ENCODE measurements around the gene COL18A1.

Gene COL18A1

DNA sequence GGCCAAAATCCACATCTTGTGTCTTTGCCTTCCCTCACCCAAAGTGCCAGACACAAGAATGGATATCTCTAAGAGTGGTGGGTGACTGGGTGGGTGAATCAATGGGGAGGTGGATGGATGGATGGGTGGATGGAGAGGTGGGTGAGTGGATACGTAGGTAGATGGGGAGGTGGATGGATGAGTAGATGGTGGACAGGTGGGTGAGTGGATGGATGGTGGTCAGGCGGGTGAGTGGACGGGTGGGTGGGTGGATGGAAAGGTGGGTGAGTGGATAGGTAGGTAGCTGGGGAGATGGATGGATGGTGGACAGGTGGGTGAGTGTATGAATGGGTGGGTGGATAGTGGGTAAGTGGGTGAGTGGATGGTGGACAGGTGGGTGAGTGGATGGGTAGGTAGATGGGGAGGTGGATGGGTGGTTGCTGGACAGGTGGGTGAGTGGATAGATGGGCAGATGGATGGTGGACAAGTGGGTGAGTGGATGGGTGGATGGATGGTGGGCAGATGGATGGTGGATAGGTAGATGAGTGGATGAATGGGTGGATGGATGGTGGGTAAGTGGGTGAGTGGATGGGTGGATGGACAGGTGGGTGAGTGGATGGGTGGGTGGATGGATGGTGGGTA, 103.0 kb downstream of the COL18A1 start:
- DNase-seq (ENCODE audit: low read depth), result no peak

DNA sequence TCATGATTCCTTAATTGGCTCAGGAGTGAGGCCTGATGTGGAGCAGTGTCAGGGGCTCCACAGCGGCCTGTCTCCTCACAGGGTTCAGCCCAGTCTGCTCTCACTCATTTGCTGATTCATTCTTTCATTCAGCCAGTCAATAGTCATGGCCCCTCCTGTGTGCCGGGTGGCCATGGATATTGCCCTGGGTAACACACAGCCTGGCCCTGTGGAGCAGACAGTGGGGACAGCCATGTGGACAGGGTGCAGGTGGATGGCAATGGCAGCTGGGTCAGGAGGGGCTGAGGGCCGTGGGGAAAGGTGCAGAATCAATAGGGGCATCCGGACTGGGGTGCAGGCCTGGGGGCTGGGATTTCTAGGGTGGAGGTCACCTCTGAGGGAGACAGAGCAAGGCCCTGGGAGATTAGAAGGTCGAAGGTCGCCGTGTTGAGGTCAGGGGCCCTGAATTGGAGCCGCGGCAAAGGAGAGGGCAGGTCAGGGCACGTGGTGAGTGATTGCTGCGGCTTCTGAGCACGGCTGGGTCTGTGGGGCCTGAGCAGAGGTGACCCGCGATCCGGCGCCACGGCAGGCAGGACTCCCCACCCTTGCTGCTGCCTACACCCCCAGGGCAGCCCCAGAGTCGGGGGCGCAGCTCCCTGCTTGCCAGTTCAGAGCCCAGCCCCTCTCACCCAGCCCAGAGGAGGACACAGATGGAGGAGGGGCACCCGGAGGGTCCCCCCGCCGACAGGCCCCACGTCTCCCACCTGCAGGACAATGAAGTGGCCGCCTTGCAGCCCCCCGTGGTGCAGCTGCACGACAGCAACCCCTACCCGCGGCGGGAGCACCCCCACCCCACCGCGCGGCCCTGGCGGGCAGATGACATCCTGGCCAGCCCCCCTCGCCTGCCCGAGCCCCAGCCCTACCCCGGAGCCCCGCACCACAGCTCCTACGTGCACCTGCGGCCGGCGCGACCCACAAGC, 103.9 kb downstream of the COL18A1 start:
- DNase-seq (ENCODE audit: low read depth), result no peak

DNA sequence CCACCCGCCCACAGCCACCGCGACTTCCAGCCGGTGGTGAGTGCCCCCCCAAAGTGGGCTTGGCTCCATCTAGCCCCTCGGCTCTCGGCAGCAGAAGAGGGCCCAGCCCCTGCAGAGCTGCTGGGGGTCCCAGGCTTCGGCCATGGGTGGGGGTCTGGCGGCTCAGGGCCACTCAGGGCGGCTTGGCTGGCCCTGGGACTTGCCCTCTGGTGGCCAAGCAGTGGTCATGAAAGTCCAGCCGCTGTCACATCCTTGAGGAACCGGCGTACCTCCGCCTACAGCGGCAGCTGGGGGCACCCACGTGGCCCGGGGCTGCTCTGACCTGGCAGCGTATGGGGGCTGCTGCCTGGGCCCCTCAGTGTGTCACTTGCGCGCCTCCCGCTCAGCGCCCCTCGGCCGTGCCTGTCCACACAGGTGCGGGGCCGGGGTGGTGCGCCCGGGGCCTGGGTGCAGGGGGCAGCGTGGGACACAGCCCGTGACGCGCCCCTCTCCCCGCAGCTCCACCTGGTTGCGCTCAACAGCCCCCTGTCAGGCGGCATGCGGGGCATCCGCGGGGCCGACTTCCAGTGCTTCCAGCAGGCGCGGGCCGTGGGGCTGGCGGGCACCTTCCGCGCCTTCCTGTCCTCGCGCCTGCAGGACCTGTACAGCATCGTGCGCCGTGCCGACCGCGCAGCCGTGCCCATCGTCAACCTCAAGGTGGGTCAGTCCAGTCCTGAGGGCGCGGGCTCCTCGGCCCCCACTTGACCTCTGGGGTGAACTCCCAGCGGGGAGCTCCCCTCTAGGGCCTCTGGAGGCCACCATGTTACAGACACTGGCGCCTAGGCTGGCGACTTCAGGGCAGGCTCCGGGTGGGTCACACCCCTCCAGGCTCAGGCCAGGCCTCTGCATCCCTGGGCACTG, 104.9 kb downstream of the COL18A1 start:
- no peak for DNase-seq (ENCODE audit: low read depth)

DNA sequence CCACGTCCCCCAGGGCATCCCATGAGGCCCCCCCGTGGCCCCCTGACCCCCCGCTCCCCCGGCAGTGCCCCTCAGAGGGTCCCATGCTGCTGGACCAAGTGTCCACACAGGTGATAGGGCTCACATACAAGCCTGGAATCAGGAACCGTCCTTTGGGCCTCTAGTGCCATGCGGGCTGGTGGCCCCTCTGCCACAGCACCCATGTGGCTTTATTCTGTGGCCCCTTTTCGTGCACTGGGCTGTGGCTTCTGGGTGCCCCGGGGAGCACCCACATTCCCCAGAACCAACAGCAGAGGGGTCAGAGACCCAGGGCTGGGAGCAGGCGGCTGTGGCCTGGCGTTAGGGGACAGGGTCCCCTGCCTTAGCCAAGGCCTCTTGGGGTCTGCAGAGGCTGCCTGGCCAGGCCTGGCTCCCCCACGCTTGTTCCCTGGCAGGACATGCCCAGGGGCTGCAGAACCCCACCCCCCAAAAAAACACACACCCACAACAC, 105.5 kb downstream of the COL18A1 start:
- DNase-seq (ENCODE audit: low read depth), result no peak

DNA sequence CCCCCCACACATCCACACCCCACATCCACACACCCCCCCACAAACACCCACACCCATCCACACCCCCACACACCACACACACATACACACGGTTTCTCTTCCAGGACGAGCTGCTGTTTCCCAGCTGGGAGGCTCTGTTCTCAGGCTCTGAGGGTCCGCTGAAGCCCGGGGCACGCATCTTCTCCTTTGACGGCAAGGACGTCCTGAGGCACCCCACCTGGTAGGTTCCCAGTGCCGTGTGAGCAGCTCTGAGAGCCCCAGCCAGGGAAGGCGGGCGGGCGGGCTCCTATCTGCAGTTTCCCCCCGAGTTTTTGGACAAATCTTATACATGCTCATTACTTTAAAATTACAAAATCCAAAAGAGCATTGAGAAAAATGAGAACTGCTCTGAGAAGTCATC, 106.0 kb downstream of the COL18A1 start:
- DNase-seq (ENCODE audit: low read depth), result no peak

DNA sequence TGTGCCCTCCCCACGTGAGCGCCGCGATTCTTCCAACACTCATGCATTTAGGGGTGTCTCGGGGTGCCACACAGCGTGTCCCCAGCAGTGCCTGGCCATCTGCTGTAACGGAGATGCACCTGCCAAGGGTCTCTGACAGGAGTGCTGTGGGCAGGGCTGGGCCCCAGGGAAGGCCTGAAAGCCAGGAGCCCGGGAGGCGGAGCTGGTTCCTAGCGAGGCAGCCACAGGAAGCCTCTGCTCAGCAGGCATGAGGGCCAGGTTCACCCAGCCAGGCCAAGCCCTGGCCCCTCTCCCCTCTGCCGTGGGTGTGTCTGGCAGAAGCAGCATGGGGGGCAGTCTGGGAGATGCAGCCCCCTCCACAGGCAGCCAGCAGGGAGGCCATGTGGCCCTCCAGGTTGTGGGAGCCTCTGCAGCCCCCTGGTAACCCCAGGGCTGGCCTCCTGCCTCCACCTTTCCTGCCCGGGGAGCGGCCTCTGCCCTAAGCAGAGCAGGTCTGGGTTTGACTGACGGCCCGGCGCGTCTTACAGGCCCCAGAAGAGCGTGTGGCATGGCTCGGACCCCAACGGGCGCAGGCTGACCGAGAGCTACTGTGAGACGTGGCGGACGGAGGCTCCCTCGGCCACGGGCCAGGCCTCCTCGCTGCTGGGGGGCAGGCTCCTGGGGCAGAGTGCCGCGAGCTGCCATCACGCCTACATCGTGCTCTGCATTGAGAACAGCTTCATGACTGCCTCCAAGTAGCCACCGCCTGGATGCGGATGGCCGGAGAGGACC, 106.9 kb downstream of the COL18A1 start:
- DNase-seq (ENCODE audit: low read depth), result no peak

DNA sequence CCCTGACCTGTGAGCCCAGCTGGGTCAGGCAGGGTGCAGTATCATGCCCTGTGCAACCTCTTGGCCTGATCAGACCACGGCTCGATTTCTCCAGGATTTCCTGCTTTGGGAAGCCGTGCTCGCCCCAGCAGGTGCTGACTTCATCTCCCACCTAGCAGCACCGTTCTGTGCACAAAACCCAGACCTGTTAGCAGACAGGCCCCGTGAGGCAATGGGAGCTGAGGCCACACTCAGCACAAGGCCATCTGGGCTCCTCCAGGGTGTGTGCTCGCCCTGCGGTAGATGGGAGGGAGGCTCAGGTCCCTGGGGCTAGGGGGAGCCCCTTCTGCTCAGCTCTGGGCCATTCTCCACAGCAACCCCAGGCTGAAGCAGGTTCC, 107.6 kb downstream of the COL18A1 start:
- no peak for DNase-seq (ENCODE audit: low read depth)

DNA sequence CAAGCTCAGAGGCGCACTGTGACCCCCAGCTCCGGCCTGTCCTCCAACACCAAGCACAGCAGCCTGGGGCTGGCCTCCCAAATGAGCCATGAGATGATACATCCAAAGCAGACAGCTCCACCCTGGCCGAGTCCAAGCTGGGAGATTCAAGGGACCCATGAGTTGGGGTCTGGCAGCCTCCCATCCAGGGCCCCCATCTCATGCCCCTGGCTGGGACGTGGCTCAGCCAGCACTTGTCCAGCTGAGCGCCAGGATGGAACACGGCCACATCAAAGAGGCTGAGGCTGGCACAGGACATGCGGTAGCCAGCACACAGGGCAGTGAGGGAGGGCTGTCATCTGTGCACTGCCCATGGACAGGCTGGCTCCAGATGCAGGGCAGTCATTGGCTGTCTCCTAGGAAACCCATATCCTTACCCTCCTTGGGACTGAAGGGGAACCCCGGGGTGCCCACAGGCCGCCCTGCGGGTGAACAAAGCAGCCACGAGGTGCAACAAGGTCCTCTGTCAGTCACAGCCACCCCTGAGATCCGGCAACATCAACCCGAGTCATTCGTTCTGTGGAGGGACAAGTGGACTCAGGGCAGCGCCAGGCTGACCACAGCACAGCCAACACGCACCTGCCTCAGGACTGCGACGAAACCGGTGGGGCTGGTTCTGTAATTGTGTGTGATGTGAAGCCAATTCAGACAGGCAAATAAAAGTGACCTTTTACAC, 108.2 kb downstream of the COL18A1 start:
- DNase-seq (ENCODE audit: low read depth), result no peak

DNA sequence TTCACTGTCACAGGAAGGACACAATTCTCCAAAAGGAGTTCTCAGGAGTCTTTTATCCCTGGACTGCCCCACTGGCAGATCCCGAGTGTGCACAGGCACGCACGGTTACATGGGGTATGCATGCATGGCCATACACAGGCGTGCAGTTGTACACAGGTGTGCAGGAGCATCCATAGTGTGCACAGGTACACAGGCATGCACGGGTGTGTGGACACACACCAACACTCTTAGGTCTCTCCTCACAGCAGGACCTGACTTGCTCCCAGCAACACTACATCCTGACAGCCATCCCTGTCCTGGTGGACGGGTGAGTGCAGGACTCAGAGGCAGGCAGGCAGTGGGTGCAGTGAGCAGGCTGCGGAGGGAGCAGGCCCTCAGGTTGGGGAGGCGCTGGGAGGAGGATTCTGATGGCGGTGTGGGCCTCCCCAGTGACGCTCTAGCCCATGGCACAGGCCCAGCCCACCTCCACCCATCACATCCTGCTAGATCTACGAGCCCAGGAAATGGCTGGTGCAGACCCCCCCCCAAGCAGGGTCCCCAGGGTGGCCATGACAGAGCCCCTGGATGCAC, 108.9 kb downstream of the COL18A1 start:
- no peak for DNase-seq (ENCODE audit: low read depth)

DNA sequence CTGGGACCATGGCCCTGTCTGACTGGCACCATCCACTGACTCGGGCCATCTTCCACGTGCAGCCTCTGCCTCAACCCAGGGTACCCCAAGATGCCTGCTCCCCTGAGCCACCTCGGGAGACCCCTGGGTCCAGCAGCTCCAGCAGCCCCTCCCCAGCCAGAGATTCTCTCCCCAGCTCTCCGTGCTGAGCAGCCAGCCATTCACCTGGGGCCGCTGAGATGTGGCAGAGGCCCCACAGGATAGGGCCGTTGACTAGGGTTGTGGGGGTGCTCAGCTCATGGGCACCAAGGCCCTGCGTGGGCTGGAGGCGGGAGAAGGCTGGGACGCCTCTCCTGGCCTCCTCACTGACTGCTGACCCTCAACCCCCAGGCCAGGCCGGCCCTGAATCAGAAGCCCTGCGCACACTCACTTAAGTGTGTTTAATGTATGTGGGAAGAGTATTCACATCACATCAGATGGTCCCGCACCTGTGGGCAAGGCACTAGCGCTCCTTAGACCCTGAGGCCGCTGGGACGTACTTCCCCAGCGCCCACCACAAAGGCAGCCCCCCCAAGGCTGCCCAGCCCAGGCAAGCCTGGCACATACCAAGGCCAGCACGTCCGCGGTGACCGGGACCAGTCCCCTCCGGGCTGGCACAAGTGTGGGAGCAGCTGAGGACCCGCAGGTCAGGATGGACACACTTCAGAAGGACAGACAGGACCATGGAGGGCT, 109.5 kb downstream of the COL18A1 start:
- DNase-seq (ENCODE audit: low read depth), result no peak

DNA sequence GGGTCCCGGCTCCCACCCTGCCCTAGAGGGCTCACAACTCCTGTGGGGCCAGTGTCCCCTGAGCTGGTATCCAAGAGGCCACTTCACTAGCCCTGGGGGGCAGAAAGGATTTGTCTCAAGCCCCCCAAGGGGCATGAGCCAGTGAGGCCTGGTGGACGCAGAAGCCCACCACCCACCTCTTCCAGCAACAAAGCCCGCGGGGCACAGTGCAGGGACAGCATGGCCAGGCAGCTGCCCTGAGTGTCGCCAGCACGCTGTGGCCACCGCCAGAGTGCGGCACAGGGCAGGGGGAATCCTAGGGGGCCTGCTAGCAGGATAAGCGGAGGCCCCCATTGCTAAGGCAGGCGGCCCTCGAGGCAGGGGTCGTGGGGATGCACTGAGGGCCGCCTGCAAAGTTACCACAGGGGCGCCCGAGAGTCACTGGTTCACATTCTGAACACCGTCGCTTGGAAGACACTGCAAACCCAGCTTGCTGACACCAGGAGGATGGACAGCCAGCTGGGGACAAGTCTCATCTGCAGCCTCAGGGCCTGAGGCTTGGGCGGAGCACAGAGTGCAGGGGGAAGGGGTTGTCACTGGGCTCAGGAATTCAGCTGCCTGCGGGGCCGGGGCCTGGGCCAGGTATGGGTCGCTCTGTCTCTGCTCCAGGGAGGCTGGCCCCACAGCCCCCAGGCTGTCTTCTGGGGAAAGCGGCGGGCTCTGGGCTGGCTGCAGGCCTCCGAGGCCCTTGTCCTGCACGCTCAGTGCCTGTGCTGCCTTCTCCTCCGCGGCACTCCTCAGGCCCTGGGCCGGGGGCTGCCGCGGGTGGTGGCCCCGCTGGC, 110.5 kb downstream of the COL18A1 start:
- no peak for DNase-seq (ENCODE audit: low read depth)

DNA sequence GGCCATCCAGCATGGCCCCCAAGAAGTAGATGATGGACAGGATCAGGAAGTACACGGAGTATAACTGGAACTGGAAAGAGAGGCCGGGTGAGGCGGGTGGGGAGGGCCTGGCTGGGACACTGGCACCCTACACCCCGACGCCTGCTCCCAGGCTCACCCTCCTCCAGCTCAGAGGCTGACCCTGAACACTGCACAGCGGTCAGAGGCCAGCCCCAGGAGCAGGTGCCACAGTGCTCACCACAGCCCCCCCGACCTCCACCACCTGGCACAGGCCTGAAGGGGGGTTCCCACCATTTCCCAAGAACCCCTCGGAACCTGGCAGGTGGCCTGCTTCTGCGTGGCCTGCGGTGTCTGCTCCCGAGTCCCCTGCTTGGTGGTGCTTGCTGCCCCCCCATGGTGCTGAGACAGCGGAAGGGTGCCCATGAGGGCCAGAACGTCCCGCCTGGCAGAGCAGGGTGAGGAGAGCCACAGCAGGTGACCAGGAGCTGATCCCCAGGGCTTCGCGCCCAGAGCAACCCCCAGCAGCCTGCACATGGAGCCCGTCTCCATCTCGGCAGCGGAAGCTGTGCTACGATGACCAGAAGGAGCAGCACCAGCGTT, 111.2 kb downstream of the COL18A1 start:
- no peak for DNase-seq (ENCODE audit: low read depth)

DNA sequence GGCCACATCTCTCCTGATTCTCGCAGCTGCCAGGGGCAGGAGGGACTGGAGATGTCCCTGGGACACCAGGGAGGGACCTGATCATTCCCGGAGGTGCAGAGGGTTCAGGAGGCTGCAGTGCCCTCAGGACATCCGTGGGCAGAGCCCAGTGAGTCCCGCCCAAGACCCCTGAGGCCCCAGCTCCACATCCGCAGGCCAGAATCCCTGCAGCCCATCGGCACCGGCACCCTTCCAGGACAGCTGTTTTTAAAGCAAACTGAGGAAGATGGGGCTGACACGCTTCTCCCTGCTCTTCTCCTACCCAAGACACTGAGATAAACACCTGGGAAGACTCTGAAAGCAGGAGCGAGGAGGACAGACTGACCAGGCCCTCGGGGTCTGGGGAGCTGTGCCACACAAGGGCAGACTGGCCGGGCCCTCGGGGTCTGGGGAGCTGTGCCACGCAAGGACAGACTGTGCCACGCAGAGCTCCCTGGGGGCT, 111.7 kb downstream of the COL18A1 start:
- DNase-seq (ENCODE audit: low read depth), result no peak

DNA sequence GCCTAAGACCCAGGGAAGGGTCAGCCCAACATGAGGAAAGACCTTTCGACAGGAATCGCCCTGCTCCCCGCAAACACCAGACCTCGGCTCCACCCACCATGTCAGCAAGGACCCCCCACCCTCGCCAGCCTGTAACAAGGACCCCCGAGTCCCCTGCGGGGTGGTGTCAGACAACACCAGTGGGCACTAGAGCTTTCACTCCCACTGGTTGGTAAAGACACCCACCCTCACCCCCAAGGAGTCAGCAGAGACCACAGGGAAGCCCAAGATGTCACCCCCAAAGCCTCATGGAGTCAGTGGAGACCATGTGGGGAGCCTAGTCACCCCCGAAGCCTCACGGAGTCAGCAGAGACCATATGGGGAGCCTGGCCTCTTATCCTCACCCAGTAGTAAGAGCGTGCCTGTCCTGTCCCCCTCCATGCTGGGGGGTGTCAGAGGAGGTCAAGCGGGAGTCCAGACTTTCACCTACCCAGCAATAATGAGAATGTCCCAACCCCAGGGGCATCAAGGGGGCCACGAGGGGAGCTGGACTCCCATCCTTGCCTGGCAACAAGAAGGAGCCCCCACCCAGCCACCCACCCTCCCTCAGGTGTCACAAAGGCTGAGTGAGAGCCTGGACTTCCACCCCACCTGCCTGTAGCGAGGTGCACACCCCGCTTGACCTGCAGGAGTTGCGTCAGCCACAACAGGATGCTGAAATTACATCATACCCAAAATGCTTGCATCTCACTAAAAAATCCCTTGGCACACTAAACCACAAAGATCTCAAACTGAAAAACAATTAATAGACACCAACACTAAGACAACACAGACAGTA, 112.5 kb downstream of the COL18A1 start:
- no peak for DNase-seq (ENCODE audit: low read depth)

DNA sequence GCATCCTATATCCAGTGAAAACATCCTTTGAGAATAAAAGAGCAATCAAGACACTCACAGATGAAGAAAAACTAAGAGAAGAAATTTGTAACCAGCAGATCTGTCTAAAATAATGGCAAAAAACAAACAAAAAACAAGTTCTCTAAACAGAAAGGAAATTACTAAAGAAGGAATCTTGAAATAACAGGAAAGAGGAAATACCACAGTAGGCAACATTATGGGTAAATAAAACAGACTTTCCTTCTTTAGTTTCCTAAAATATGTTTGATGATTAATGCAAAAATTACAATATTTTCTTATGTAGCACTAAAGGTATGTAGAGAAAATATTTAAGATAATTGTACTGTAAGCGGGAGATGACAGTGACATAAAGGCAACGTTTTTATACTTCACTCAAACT, 113.8 kb downstream of the COL18A1 start:
- no peak for DNase-seq (ENCODE audit: low read depth)

DNA sequence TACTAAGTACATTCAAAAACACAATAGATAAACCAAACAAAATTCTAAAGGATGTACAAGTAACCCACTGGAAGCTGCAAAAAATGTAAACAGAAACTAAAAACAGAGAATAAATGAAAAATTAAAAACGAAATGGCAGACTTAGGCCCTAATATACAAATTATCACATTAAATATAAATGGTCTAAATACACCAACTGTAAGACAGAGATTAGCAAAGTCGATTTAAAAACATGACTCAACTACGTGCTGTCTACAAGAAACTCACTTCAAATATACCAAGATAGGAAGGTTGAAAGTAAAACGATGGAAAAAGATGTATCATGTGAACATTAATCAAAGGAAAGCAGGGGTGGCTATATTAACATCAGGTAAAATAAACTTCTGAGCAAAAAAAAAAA, 114.2 kb downstream of the COL18A1 start:
- no peak for DNase-seq (ENCODE audit: low read depth)

DNA sequence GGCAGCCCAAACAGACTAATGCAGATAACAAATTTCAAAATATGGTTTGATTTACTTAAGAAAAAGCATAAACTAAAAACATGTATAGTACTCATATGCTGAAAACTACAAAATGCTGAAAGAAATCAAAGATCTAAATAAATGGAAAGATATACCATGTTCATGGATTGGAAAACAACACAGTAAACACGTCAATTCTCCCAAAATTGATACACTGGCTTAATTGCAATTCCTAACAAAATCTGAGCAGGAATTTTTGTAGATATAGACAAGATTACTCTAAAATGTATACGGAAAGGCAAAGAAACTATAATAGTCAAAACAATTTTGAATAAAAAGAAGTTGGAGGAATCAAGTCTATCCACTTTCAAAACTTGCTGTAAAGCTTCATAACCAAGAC, 116.3 kb downstream of the COL18A1 start:
- DNase-seq (ENCODE audit: low read depth), result no peak

DNA sequence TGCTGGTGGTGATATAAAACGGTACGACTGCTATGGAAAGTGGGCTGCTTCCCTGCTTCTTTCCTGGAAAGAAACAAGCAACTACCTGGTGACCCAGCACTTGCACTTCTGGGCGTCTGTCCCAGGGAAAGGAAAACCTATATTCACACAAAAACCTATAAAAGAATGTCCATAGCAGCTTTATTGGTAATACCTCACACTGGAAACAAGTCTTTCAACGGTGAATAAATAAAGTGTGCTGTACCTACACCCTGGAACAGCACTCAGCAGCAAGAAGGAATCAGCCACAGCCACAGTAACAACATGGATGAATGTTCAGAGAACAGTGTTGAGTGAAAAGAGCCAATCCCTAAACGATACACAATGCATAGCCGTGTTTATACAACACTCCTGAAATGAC, 117.4 kb downstream of the COL18A1 start:
- DNase-seq (ENCODE audit: low read depth), result no peak

All from GM04504 (cell line).